GM18907 (cell line): ENCODE results near the gene LRP8.

ENCODE experiments used
- ATAC-seq: cut with Tn5 transposase; IDR thresholded peaks from one replicate; pipeline ENCODE4 v1.9.1; 2021; ENCODE audit warnings: mild to moderate bottlenecking, moderate library complexity; ENCODE audit not compliant: unreplicated experiment

LRP8 gene

DNA sequence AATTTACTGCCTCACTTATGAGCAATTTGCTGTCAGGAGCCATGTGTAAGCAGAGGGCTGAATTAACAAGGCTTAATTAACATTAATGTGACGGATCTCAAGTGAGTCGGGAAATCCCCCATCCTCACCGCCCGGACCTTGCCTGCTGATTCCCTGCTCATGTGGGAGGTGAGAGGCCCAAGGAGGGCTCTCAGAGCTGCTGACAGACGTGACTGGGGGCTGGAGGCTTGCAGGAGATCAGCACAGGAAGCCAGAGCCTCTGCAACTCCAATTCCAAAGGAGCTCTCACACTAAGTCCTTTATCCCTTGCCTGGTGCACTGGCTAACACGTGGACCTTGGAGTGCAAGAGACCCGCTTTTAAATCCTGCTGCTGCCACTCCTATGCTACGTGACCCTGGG, 19.4 kb downstream of the LRP8 start:
- ATAC-seq: no peak

DNA sequence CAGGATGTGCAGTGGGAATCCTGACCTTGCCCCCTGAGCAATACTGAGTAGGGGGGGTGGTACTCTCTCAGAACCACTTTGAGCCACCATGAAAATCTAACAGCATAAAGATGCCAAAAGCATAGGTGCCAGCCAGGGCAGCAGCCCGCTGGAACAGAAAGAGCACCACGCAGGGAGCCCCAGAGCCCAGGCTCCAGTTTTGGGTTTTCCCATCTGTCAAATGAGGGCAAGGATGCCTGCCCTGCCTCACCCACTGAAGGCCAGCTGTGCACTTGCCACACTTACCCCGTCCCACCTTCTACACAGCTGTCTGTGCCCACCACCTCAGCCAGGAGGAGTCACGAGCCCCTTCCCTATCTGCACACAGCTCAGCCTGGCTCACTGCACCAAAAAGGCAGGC, 20.8 kb downstream of the LRP8 start:
- ATAC-seq: no peak

DNA sequence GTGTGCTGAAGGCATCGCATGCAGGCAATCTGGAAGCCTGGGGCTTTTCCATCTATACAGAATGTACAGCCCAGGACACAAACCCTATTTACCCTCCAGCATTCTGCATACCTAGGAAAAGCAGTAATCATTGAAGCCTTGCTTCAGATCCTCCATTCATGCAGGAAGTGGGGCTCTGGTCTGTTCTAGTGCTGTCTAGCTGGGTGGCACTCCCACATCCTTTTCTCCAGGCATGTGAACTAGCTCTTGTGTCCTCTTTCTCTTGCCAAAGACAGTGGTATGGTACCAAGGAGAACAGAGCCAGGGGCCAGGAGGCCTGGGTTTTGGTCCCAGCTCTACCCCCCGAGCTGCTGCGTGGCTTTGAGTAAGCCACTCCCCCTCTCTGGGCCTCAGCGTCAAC, 21.7 kb downstream of the LRP8 start:
- no peak for ATAC-seq

DNA sequence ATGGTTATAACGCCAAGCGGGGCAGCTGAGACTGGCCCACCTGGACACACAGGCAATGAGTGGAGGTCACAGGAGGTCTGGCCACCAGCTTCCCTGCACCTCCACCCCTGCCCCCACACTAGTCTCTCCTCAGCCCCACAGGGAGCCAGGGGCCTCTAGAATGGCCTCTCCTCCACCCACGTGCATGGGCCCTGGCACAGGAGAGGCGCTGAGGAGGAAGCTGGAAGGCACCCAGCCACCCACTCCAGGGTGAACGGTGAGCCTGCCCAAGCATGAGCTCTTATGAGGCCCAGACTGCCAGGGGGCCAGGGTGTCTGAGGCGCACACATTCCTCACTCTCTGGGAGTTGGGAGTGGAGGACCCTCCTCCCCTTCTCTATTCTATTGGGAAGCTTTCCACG, 22.2 kb downstream of the LRP8 start:
- ATAC-seq: no peak

DNA sequence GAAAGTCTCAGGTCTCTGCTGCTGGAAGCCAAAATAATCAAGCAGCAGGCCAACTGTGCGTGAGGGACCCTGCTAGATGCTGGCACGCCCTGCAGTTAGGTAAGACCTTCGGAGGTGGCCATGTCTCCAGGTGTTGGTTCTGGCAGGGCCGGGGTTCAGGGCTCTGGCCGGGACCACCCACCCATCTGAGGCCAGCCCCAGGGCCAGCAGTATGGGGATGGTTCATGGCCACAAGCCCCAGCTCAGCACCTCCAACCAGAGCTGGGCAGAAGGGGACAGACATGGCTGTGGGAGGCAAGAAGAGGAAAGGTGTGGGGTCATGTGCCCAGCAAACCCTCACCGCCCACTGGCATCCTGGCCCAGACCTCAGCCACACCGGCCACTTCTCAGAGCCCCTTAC, 23.3 kb downstream of the LRP8 start:
- ATAC-seq: no peak

DNA sequence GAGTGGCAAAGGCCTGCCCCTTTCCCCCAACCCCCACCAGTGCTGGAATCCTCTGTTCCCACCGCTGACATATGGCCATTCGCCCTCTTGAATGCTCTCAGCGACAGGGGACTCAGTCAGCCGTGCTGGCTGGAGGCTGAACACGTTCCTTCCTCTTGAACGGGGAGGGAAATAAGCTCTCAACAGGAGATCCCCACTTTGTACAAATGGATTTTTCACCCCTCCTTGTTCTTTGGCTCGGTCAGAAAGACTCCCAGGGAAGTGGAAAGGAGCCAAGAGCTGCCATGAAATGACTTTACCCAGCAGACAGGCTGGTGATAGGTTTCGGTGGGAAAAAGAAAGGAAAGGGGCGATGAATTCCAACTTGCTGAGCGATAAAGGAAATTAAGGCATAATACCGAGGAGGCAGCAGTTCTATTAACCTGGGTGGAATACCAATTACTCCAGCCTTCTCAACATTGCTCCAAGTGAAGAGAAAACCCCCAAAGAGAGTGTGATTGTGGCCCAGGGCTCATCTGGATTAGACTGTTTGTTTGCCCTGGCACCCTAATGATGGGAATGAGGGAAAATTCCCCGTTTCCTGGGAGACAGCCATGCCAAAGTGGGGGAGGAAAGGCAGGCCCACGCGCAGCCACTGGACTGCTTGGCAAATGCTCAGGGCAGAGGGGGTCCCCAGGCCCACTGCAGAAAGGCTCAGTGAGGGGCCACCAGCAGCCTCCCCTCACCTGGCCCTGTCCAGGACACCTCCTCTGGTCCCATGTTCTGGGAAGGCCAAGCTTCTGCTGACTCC, 23.9 kb downstream of the LRP8 start:
- no peak for ATAC-seq

DNA sequence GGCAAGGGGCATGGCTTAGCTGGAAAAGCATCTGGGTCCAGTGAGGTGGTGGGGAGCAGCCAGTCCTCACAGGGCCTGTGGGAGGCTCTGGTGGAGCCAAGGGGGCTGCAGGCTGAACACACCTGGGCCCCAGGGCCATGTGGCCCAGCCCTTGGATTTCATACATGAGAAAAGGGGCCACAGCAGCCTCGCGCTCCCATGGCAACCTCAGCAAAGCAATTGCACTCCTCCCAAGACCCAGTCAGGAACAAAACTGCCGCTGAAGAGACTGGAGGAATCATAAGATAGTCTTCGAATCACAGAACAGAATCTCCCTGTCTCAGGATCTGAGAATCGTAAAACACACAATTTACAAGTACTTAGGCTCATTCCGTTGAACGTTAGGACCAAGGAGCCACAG, 24.6 kb downstream of the LRP8 start:
- no peak for ATAC-seq

DNA sequence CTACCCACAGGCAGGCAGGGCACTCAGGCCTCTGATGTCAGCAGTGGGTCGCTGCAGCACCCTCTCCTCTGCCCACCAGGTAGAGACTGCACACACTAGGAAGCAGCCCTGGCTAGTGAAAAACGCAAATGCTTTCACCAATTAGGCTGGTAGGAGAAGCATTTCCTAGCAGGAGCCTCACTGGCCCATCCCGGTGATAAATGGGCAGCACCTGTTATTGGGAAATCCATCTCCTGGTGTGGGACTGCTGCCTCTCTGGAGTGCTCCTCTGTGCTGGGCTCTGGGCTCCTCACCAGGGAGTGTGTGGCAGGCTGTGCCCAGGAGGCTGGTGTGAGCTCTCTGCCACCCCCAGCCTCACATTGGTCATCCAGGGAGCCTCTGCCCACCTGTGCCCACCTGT, 28.6 kb downstream of the LRP8 start:
- ATAC-seq: no peak

DNA sequence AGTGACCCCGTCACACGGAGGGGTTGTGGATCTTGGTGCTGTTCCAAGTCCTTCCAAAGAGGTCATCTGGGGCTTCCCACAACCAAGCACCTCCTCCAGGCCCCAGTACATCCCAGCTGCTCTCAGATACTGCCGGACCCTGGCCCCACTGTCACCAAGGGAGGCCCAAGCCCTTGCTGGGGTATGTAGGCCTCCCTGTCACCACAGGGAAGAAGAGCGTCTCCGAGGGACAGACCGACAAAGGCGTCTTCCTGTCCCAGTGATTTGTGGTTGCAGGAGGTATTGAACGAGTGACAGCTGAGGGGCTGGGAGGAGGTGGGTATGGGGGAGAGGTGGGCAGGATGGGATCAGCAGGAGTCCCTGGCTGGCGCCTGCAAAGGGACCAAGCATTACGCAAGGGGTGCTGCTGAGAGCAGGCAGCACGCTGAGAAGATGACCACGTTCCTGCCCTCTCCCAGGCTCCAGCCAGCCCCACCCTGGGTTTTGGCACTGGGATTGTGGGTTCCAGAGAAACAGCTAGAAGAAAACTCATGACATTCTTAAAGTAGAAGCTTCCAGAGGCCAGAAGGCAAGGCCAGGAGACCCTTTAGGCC, 29.7 kb downstream of the LRP8 start:
- ATAC-seq: no peak

DNA sequence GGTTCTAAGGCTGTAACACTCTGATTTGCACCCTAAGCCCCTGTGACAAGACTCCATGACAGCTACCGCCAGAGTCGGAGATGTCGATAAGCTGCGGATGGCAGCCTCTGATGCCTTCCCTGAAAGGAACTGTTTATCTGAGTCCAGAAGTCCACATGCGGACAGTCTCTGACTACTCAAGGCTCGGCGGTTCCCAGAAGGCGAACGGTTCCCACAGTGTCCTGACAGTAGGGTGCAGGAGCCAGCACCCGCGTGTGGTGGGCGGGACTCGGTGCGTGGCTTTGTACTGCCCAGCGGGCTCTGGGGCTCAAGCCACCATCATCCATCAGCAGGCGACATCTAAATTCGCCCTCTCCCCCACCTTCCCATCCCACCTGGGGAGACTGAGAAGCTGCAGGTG, 30.7 kb downstream of the LRP8 start:
- ATAC-seq: no peak

DNA sequence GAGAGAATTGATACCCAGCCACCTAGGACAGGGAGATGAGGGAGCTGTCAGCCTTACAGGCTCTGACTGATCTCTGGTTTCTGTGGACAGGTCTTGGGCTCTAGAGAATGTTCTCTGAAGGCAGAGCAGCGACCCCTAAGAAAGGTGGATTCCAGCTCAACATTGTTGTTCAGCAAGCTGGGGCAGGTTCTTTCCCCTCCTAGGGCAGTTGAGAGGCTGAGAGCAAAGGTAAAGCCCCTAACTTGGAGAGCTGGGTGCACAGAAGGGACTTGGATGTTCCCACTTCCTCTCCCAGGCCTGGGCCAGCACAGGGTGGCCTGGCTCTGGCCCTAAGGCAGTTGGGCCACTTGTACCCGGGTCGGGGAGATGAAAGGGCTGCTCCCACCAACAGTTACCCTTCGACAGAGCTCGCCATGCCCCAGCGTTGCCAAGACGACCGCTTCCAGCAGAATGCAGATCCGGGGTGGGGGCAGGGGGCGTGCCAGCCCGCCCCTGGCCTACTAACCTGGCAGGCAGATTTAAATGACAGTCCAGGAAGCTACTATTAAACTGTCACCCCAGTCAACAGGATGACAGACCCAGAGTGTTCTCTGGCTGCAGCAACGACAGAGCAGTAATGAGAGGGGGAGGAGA, 31.6 kb downstream of the LRP8 start:
- peak; percentile 38 for ATAC-seq

DNA sequence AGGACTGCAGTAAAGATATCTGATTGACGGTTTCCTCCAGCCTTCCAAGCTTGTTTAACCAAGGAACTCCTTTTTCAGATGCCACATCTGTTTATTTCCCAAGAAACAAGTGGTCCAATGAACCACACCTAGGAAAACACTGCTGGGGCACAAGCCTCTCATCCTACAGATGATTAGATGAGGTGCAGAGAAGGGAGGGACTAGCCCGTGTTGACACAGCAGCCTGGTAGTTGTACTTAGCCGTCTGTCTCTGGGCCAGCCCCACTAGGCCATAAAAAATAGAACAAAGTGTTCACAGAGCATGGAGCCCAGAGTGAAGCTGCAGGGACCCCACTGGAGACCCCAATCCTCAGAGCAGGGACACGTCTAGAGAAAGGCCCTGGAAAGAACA, 32.1 kb downstream of the LRP8 start:
- ATAC-seq: no peak

DNA sequence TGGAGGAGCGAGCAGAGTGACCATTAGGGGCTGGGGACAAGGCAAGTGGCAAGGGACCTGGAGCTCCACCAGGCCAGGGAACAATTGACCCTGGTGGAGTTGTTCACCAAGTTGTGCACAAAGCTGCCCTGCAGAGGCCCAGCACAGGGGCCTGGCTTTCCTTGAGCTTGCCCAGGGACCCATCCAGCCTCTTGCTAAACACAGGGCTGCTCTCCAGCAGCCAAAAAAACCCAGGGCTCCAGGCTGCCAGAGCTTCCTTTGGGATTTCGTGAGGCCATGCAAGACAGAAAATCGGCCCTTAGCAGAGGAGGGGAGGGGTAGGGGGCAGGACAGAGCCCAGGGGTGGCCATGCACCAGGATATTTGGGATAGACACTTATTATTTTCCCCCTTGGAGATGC, 32.6 kb downstream of the LRP8 start:
- ATAC-seq: no peak

DNA sequence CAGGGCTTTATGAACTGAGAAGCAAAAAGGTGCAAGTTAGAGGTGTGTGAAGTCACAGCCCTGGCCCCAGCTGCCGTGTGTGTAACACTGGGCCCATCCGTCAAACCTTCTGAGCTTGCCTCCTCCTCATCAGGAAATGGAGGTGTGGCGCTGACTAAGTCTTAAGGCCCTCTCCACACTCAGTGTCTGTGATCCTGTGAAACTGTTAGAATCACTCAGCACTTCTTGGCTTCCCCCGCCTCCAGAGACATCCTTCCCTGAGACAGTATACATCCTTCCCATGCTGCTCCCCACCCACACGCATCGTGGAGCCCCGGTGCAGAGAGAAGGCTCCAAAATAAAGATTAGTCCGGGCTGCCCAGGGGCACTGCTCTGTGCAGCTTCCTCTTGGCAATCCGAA, 33.3 kb downstream of the LRP8 start:
- ATAC-seq: no peak

DNA sequence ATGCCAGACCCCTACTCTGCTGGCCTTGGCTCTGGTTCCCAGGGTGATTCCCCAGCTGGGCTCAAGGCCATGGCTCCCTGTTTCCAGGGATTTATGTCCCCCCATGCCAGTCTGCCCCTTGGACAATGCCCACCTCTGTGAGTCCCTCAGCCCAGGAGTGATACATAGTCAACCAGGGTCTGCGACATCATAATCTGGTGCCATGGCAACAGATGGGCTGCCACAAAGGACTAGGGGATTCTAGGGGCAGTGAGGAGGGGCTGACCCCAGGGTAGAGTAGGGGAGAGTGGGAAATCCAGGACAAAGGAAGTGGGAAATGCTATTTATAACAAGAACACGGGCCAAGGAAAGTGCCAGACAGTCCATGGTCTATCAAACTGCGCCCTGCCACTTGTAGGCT, 33.8 kb downstream of the LRP8 start:
- no peak for ATAC-seq

DNA sequence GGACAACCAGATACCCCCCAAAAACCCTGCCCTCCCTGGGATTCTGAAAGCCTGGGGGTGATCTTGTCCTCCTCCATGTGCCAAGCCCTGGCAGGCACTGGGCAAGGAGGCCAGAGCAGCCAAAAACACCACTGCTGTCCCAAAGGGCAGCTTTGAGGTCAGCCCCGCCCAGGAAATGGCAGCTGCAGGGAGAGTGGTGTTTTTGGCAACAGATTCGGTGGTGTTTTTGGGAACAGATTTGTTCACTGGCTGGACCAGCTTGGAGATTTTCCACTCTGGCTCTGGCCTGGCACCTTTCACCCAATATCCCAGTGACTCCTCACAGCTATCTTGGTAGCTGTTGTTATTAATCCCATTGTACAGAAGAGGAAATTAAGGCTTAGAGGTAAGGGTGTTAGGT, 34.7 kb downstream of the LRP8 start:
- peak; percentile 19 for ATAC-seq

DNA sequence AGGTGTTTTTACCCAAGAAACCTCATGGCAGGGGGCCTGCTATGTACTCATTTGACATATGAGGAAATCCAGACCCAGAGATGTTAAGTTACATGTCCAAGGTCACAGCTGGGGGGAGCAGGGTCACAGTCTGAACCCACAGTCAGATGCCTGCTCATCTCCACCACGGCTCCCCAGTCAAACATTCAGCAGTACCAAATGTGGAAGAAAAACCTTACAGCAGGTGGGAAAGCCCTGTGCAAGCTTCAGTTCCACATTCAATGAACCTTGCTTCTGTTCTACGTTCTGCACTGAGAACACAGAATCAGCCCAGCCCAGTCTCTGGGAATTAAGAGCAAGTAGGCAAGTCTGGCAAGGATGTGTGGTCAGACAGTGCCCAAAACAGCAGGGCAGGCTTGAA, 35.2 kb downstream of the LRP8 start:
- ATAC-seq: peak; percentile 55

DNA sequence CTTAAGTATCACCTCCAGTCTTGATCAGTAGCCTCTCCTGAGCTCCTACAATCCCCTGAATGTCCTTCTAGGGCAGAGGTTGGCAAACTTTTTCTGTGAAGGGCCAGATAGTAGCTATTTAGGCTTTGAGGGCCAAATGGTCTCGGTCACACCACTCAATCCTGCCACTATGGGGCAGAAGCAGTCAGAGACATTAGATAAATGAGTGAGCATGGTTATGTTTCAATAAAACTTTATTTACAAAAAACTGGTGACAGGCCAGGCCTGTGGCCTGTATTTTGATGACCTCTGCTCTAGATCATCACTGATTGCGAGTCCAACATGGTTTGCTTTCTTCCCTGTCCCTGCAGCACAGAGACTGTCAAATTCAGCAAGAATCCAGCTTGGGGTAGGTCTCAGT, 36.3 kb downstream of the LRP8 start:
- no peak for ATAC-seq

DNA sequence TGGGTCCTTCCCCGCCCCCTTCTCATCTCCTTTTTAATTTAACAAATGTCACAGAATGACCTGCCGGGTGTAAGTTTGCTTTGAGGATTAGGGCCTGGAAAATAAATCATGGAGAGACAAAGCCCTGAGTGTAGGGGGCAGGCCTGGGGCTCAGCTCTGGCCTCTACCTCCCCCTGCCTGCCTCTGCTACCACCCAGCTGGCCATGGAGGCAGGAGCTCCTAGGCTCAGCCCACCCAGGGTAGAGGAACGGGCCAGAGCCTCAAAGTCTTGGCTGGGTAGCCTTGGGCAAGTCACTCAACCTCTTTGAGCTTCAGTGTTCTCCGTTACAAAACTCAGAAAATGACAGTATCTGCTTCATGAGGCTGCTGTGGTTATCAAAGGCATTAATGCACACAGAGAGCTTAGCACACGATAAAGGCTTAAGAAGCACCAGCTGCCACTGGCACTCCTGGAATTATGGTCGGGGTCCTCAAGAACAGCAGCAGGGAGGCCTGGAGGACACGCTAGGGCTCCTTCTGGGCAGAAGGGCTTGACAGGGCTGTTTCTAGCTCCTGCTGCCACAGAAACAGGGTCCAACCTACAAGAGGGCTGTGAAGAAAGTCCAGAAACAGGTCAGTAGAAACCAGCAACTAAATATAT, 39.0 kb downstream of the LRP8 start:
- ATAC-seq: no peak

DNA sequence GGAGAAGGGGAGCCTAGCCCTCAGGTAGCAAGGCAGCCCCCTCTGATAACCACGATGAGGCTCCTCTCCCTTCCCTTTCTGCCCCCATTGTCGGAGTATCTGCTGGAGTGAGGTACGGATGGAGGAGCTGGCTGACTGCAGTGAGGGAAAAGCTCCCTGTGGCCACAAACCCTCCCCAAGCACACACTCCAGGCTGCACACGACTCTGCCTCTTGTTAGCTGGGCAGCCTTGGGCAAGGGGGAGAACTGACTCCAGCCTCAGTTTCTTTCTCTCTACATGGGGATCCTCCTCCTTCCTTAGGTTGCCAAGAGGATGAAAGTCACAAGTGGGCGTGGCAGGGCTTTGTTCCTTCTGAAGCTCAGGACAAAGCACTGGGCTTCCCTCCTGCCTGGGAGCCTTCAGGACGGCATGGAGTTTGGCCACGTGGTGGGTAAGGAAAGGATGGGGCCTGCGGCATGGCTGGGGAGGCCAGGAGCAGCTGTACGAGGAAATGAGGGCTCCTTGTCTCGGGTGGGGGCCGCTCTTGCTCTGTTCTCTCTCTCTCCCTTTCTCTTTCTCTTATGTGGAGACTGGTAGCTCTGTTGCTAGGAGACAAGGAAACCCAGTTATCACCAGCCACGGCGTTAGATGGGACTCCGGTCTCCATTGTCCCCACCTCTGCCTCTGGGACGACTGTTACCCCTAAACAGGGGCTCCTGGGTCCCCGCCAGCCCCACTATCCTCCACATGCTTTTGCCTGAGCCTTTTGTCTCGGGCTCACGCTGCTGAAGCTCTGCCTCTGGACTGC, 39.7 kb downstream of the LRP8 start:
- ATAC-seq: no peak

DNA sequence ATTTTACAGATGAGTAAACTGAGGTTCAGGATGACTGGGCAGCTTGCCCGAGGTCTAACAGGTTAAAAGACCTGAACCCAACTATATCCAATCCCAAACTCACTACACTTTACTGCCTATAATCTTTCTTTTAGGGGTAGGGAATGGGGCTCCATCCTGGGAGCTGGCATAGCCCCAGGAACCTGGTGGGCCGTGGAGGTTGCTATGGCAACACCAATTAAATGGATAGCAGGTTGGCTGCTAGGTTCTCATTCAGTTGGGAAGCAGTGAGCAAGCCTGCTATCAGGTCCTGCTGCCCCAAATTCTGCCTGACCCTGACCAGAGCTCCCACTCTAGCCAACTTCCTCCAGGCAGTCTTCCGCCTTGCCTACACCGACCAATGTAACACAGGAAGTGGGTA, 40.9 kb downstream of the LRP8 start:
- ATAC-seq: no peak
